HG02973 (cell line): ENCODE data around the gene KCTD2.

ENCODE experiments used
- ATAC-seq: cut with Tn5 transposase; IDR thresholded peaks from one replicate; pipeline ENCODE4 v1.9.1; 2021; ENCODE audit warnings: moderate library complexity; ENCODE audit not compliant: unreplicated experiment

KCTD2 gene

GRCh38 chr17:75075597-75076336 lies 28.7 kb downstream of the KCTD2 start:
- no peak for ATAC-seq

- ATAC-seq, result peak; percentile 4
Measured at GRCh38 chr17:75077072-75077495, 30.1 kb downstream of the KCTD2 start.

- ATAC-seq, result peak; percentile 34
Measured at GRCh38 chr17:75077496-75078283, 30.7 kb downstream of the KCTD2 start.

- peak; percentile 40 for ATAC-seq
Measured at GRCh38 chr17:75078284-75079022, 31.4 kb downstream of the KCTD2 start.

GRCh38 chr17:75079023-75079373 lies 32.0 kb downstream of the KCTD2 start:
- no peak for ATAC-seq

- ATAC-seq, result no peak
Measured at GRCh38 chr17:75081611-75082540, 34.9 kb downstream of the KCTD2 start.

- no peak for ATAC-seq
Measured at GRCh38 chr17:75082683-75083082, 35.7 kb downstream of the KCTD2 start.

GRCh38 chr17:75084039-75084660 lies 37.1 kb downstream of the KCTD2 start:
- ATAC-seq, result no peak

GRCh38 chr17:75086496-75087181 lies 39.6 kb downstream of the KCTD2 start:
- ATAC-seq, result no peak

GRCh38 chr17:75087182-75087557 lies 40.1 kb downstream of the KCTD2 start:
- ATAC-seq, result no peak

- ATAC-seq, result peak; percentile 45
Measured at GRCh38 chr17:75087558-75088453, 40.8 kb downstream of the KCTD2 start, which contains the start of gene SLC16A5. TSS of gene SLC16A5 (plus strand) at chr17:75087954. CDS start at chr17:75093637, 5,683 bp downstream.

- no peak for ATAC-seq
Measured at GRCh38 chr17:75088465-75089417, 41.7 kb downstream of the KCTD2 start.

GRCh38 chr17:75090871-75091854 lies 44.1 kb downstream of the KCTD2 start:
- no peak for ATAC-seq

GRCh38 chr17:75091855-75092327 lies 44.9 kb downstream of the KCTD2 start:
- no peak for ATAC-seq

GRCh38 chr17:75093548-75094158 lies 46.6 kb downstream of the KCTD2 start:
- ATAC-seq, result no peak
